ENCODE results near the gene ARHGEF19. TPM values are rescaled to one million over a fixed set of nuclear protein-coding genes. Genes with fewer than 3 reads are reported as not detected.

The ARHGEF19 gene
- total and polyA plus RNA-seq, 9 of the 15 experiments (the other 6 are each of a cell fraction or from before 2014, with no cell fraction given), result 0.73 to 21.0 (median 5.2) TPM

- no peak for DNase-seq (ENCODE audit: extremely low read depth in 1 of 4, low spot score in 3 of 4)
- BruUV-seq (replicated peaks), result no TSS peak
- H3K4me1 ChIP-seq (replicated peaks in 1 of 2; ENCODE audit: control insufficient read depth in 2 of 2, insufficient read depth in 2 of 2, low read length in 2 of 2), result peaks cover 6 to 37% of the 10 kb centered on the region in 2 experiments
- H3K4me2 ChIP-seq (ENCODE audit: insufficient read depth, low read length), result no peak overlapping the region
- H3K9me1 ChIP-seq (ENCODE audit: control insufficient read depth, insufficient read depth, low read length), result no peaks in the 10 kb centered on the region
- H3K9ac ChIP-seq (ENCODE audit: insufficient read depth in 1 of 2, low read depth in 2 of 2, low read length in 2 of 2), result no peak overlapping the region
- in situ Hi-C loops (cut with MboI), result no loop called here
- H4K20me1 ChIP-seq (replicated peaks; ENCODE audit: control insufficient read depth, insufficient read depth, low read length), result no peaks in the 10 kb centered on the region
- TF ChIP-seq EGR1 (conservative IDR thresholded peaks at IDR 0.05) (peak; percentile 41), DDX20 (tag; IDR thresholded peaks at IDR 0.05; ENCODE audit: low read depth) (no peak)
- H3K36me3 ChIP-seq (ENCODE audit: control insufficient read depth, insufficient read depth, low read length), result no peaks in the 10 kb centered on the region
- no peak for FAIRE-seq
- ChIA-PET POLR2A (interaction anchor here (1.0 to 1.3 kb wide), 4 partner anchors 9 to 13 kb away, joined by 3 to 8 read pairs (median 4); no protein-coding TSS in a partner anchor), CTCF (ENCODE audit: low intra/inter-chr PET ratio) (no interaction called here)
- H3K27me3 ChIP-seq (ENCODE audit: control insufficient read depth in 2 of 2, insufficient read depth in 2 of 2, low read length in 2 of 2), result no peaks in the 10 kb centered on the region
- no peak for ATAC-seq
- WGBS (ENCODE audit: insufficient coverage, low coverage, missing lambda C conversion rate), result 57% methylated on average over 13 of the region's 13 CpGs
- no peak overlapping the region for H3K4me3 ChIP-seq
- no peaks in the 10 kb centered on the region for H3K79me2 ChIP-seq (ENCODE audit: control insufficient read depth, insufficient read depth, low read length)
- H2AFZ ChIP-seq (ENCODE audit: low read depth, low read length), result no peak overlapping the region
- no peaks in the 10 kb centered on the region for H3K9me3 ChIP-seq (replicated peaks; ENCODE audit: control insufficient read depth, insufficient read depth, low read depth, low read length)
- no peak overlapping the region for H3K27ac ChIP-seq (ENCODE audit: extremely low read depth, low read depth, low read length)
- intact Hi-C loops (cut with micrococcal nuclease), result no loop called here
These were observed 55.5 kb downstream of the ARHGEF19 start for GRCh38 chr1:16156848-16157495.

- Histone ChIP-seq H3K79me2 (ENCODE audit: control insufficient read depth, insufficient read depth, low read length) (no peaks in the 10 kb centered on the region), H3K4me1 (replicated peaks in 1 of 2; ENCODE audit: control insufficient read depth in 2 of 2, insufficient read depth in 2 of 2, low read length in 2 of 2) (peaks cover 13 to 46% of the 10 kb centered on the region in 2 experiments), H3K9me3 (replicated peaks; ENCODE audit: control insufficient read depth, insufficient read depth, low read depth, low read length) (no peaks in the 10 kb centered on the region), H3K4me2 (ENCODE audit: insufficient read depth, low read length) (no peak within 1 kb of the TSS), H4K20me1 (replicated peaks; ENCODE audit: control insufficient read depth, insufficient read depth, low read length) (peaks cover 6% of the 10 kb centered on the region; the same call in 1 of the 2 replicates), H3K9me1 (ENCODE audit: control insufficient read depth, insufficient read depth, low read length) (peaks cover 4% of the 10 kb centered on the region), H3K27ac (ENCODE audit: extremely low read depth, low read depth, low read length) (no peak within 1 kb of the TSS), H3K9ac (ENCODE audit: insufficient read depth in 1 of 2, low read depth in 2 of 2, low read length in 2 of 2) (peak within 1 kb of the TSS in 1 of 2 experiments; percentile 18; a peak in 1 of 4 replicates), H3K4me3 (no peak within 1 kb of the TSS), H2AFZ (ENCODE audit: low read depth, low read length) (peak within 1 kb of the TSS; percentile 35), H3K36me3 (ENCODE audit: control insufficient read depth, insufficient read depth, low read length) (no peaks in the 10 kb centered on the region), H3K27me3 (ENCODE audit: control insufficient read depth in 2 of 2, insufficient read depth in 2 of 2, low read length in 2 of 2) (no peaks in the 10 kb centered on the region)
- 91% methylated on average over 45 of the region's 89 CpGs for WGBS (ENCODE audit: insufficient coverage, low coverage, missing lambda C conversion rate)
- TF ChIP-seq PCBP1 (IDR thresholded peaks at IDR 0.05; ENCODE audit: low read depth, low read length, poor library complexity, severe bottlenecking) (peak; percentile 3), NR4A1 (CRISPR knock-in tag; IDR thresholded peaks at IDR 0.05) (no peak), NR4A1 (tag; IDR thresholded peaks at IDR 0.05) (no peak), HDAC6 (IDR thresholded peaks at IDR 0.05; ENCODE audit: low read depth, low read length) (no peak), PREB (CRISPR knock-in tag; IDR thresholded peaks at IDR 0.05) (no peak), EZH2 (IDR thresholded peaks at IDR 0.05; ENCODE audit: borderline replicate concordance, low read depth, low read length) (no peak), NELFE (IDR thresholded peaks at IDR 0.05; ENCODE audit: insufficient read depth, insufficient read length) (no peak)
- POLR2A ChIA-PET, result interaction anchor here (1.0 to 1.3 kb wide), 5 partner anchors 8 to 12 kb away, joined by 3 to 8 read pairs (median 4); no protein-coding TSS in a partner anchor
- CTCF ChIA-PET (ENCODE audit: low intra/inter-chr PET ratio), result no interaction called here
- in situ Hi-C loops (cut with MboI) (no loop called here), intact Hi-C loops (cut with micrococcal nuclease) (no loop called here)
- ATAC-seq (no peak), FAIRE-seq (no peak), DNase-seq (ENCODE audit: extremely low read depth in 1 of 4, low spot score in 3 of 4) (no peak)
- BruUV-seq (replicated peaks), result no TSS peak
These were observed 56.7 kb downstream of the ARHGEF19 start, which contains the start of gene EPHA2 for GRCh38 chr1:16155537-16156410. EPHA2 (minus strand) TSS chr1:16156069; CDS start chr1:16155932, 137 bp downstream.

All from K562 (cell line).